Measurements from ENCODE around the gene HPCA.

Gene HPCA

DNA sequence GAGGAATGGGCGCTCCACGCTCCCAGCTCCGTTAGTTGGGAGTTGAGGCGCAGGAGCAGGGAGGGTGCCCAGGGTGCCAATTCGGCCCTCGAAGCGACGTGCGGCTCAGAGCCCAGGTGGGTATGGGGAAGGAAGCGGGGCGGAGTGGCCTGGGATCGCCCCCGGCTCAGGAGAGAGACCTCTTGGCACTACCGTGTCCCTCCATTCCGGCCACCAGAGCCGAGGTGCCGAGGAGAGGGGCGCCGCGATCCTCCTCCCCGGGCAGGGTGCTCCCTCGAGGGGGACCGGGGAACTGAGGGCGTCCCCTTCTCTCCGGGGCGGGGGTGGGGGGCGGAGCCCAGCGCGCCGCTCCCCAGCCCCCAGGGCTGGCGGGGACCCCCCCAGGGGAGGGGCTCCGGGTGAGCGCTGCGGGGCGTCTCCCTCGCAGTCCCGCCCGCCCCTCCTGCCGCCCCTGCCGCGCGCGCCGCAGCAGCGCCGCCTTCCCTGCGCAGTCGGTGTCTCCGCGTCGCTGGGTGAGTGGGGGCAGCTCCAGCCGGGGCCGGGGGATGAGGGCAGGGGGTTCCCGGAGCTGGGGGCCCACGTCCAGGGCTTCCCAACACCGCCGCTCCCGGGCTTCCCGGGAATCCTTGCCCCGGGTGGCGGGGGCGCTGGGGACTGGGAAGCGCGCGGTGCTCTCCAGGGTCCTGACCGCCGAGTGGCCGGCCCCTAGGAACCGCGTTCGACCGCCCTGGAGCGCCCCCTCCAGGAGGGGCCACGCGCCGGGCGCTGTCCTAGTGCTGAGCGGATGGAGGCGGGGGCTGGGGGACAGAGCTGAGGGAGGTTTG, at the start of gene HPCA:
TSS of gene HPCA (plus strand) at position 488 of the 824 bp plus-strand sequence. CDS start 2,408 bp downstream, outside the sequence.
- no peak for DNase-seq (ENCODE audit: low read depth)

- DNase-seq (ENCODE audit: low read depth), result no peak
These were observed 37.8 kb upstream of the HPCA start for GRCh38 chr1:32848354-32849063.

- DNase-seq (ENCODE audit: low read depth), result no peak
These were observed 30.3 kb upstream of the HPCA start for GRCh38 chr1:32855861-32856617.

GRCh38 chr1:32858136-32858535, 28.2 kb upstream of the HPCA start:
- DNase-seq (ENCODE audit: low read depth), result no peak

DNA sequence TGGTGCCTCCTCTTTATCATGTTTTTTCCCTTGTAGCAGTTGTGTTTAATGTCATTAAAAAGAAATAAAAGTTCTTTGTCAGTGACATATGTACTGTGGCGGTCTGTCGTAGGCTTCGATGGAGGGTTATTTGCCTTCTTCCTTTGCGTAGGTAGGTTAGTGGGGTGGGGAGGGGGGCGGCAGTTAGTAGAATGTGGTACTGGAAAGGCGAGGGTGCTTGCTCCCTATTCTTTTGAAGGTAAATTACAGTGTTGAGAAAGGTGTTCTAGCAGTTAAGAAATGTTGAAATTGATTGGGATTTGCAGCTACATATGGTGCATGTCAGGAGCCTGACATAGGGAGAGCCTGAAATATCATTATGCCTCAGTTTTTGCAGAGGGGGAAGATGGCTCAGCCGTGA, 27.5 kb upstream of the HPCA start:
- no peak for DNase-seq (ENCODE audit: low read depth)

- DNase-seq (ENCODE audit: low read depth), result no peak
These were observed 26.4 kb upstream of the HPCA start for GRCh38 chr1:32859915-32860314.

GRCh38 chr1:32860566-32860965, 25.7 kb upstream of the HPCA start:
- no peak for DNase-seq (ENCODE audit: low read depth)

GRCh38 chr1:32861904-32862695, 24.2 kb upstream of the HPCA start:
- DNase-seq (ENCODE audit: low read depth), result peak; percentile 26

- no peak for DNase-seq (ENCODE audit: low read depth)
These were observed 22.9 kb upstream of the HPCA start for GRCh38 chr1:32863218-32863880.

- no peak for DNase-seq (ENCODE audit: low read depth)
These were observed 22.4 kb upstream of the HPCA start for GRCh38 chr1:32863881-32864245.

DNA sequence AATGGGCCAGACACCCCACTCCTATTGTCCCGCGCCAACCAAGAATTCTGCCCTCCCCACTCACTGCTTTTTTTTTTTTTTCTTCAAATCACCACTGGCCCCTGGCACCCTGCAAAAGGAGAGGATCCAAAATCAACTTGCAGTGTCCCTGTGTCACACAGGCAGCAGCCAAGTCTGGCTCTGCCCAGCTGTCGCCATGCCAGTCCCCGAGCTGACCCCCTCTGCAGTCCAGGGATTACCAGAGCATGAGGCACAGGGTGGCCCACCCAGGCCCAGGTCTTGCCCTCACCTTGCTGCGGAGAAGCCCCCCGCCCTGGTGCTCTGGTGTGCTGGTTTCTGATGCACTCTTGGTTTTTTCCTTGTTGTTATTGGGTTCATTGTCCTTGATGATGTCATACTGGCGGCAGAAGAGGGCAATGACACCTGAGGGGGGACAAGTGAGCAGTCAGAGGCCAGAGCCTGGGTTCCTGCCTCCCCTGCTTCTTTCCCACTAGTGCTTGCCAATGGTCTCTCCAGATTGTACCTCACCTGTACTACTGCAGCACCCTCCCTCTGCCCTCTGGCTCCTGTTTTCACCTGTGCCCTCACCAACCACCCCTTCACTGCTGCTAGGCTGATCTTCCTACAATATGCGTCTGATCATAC, 21.8 kb upstream of the HPCA start:
- no peak for DNase-seq (ENCODE audit: low read depth)

DNA sequence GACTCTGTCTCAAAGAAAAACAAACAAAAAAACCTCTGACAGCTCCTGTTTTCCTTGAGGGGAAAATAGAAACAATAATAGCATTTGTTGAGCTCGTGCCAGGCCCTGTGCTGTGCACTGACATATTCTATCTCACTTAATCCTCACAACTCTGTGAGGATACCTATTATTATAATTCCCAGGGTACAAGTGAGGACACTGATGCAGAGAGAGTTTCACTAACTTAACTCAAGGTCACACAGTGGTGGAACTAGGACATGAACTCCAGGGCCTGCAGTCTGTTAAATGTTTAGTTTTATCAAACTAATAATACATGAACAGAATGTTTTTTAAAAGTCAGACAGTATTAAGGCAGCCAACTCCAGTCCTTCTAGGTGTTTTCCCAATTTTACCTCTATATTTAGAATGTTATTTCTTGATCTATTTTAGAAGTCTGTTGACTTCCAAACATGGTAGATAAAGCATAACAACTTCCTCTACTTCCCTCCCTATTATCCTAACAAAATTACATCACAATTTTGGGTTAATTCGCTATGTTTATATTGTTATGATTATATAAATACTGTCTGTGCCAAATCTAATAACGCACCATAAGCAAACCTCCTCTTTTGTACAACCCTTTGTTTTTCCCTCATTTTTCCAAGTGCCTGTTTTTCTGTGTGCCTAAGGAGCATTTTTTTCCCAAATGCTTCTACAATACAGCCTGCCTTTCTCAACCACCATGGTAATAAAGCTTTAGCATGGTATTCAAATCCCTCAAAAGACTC, 20.5 kb upstream of the HPCA start:
- no peak for DNase-seq (ENCODE audit: low read depth)

- no peak for DNase-seq (ENCODE audit: low read depth)
These were observed 19.1 kb upstream of the HPCA start for GRCh38 chr1:32867151-32867550.

DNA sequence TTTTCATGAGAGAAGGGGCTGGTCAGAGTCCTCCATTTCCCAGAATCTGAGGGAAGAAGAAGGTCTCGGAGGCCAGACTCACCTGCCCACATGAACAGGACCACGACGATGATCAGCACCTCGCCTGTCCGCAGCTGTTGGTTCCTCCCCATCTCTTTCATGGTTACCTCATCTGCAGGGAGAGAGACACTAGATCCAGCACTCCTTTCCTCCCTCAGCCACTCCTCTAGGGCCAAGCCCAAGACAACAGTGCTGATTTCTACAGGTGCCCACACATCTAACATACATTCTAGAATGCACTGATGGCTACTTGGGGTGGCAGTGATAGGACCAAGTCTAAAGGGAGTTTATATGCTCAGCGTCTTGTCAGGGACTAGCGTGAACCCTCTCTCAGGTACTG, 18.6 kb upstream of the HPCA start:
- DNase-seq (ENCODE audit: low read depth), result no peak

GRCh38 chr1:32868085-32868484, 18.2 kb upstream of the HPCA start:
- DNase-seq (ENCODE audit: low read depth), result no peak

DNA sequence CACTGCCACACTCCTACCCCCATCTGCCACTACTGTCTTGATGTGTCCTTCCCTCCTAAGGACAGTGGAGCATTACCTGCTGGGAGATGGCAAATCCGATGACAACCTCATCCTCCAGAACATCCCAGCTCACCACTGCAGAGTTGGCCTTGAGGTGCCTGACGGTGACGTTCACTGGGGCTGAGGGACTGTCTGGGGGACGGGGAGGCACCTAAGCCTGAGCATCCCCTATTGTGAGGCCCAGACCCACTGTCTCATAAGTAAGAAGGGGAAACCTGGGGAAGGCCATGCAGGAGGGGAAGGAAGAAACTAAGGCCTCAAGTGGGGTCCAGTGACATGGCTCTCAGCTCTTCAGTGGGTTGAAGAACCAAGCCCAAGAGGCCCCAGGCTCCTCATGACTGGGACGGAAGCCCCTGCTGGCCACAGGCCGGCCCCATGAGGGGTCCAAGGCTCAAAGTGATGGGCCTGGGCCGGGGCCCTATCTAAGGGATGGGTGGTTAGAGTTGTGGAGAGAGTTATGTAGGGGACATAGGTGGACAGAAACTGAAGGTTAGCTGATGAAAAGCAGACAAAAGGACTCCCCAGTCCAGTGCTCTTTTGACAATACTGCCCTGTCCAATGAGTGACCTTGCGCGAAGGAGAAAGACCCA, 17.4 kb upstream of the HPCA start:
- no peak for DNase-seq (ENCODE audit: low read depth)

- DNase-seq (ENCODE audit: low read depth), result no peak
These were observed 16.2 kb upstream of the HPCA start for GRCh38 chr1:32869923-32870614.

DNA sequence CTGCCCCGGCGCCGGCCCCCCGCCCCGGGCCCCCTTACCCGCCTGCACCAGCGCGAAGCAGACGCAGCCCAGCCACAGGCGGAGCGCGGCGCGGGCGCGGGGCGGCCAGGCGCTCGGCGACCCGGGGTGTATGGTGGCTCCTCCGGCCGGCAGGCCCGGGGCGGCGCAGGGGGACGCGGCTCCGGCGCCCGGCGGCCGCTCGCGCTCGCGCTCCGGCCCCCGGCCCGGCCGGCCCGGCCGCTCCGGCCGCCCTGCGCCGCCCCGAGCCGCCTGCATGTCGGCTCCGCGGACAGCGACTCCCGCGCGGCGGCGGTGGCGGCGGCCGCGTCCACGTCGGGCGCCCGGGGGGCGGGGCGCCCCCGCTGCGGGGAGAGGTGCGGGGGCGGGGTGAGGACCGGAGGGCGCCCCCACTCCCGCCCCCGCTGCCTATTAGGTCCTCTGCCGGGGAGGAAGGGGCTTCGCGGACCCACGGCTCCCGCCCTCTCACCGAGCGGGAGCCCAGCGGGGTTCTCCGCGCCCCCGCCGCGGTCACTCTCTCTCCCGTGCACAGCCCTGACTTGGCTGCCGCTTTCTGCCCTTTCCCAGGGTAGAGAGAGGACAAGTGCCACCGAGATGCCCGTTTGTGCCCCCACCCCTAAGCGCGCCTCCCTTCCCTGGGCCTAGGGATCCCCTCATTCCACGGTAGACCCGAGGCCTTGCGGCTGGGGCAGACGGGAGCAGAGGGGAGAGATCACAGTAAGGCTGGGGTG, 15.5 kb upstream of the HPCA start, which contains the start of gene FNDC5:
TSS of gene FNDC5 (minus strand) at position 298 of the 749 bp plus-strand sequence.
- DNase-seq (ENCODE audit: low read depth), result no peak
